Hepatocyte (in vitro differentiated cells): ENCODE measurements around the gene JOSD2. TPM values are rescaled to one million over a fixed set of nuclear protein-coding genes. Genes with fewer than 3 reads are reported as not detected.
A peak's percentile ranks its signal among the peaks of the same experiment; 100 is the strongest.

Experiments
- DNase-seq: peaks from one replicate; pipeline ENCODE4 v3.0.0-alpha.2; 2016; ENCODE audit warnings: low spot score
- H2AFZ ChIP-seq: fragments of 200-600 bp; sonication (generic); 2 replicates; pipeline ENCODE4 v1.6.0; 2016; ENCODE audit warnings: antibody characterized with exemption, mild to moderate bottlenecking
- H3K27ac ChIP-seq: fragments of 200-600 bp; sonication (generic); 2 replicates; pipeline ENCODE4 v1.5.1; 2016; ENCODE audit warnings: mild to moderate bottlenecking
- H3K27me3 ChIP-seq: fragments of 200-600 bp; sonication (generic); 2 replicates; pipeline ENCODE4 v1.6.1; 2016
- H3K36me3 ChIP-seq: fragments of 200-600 bp; sonication (generic); replicated peaks from 2 replicates; pipeline ENCODE4 v1.5.1; 2016; ENCODE audit warnings: low read depth; ENCODE audit not compliant: insufficient read depth
- H3K4me1 ChIP-seq: fragments of 200-600 bp; sonication (generic); 2 replicates; pipeline ENCODE4 v1.5.1; 2016; ENCODE audit warnings: mild to moderate bottlenecking, moderate library complexity; ENCODE audit not compliant: insufficient read depth
- H3K4me2 ChIP-seq: fragments of 200-600 bp; sonication (generic); 2 replicates; pipeline ENCODE4 v1.6.0; 2016
- H3K4me3 ChIP-seq: fragments of 200-600 bp; sonication (generic); 2 replicates; pipeline ENCODE4 v1.5.1; 2016; ENCODE audit warnings: mild to moderate bottlenecking
- H3K79me2 ChIP-seq: fragments of 200-600 bp; sonication (generic); 2 replicates; pipeline ENCODE4 v1.6.0; 2017; ENCODE audit warnings: mild to moderate bottlenecking
- H3K9me2 ChIP-seq: fragments of 200-600 bp; sonication (generic); replicated peaks from 2 replicates; pipeline ENCODE4 v1.6.0; 2017; ENCODE audit warnings: mild to moderate bottlenecking; ENCODE audit not compliant: insufficient read depth
- H3K9me3 ChIP-seq: fragments of 200-600 bp; sonication (generic); 2 replicates; pipeline ENCODE4 v1.5.1; 2016; ENCODE audit warnings: low read depth, mild to moderate bottlenecking
- H4K20me1 ChIP-seq: fragments of 200-600 bp; sonication (generic); 2 replicates; pipeline ENCODE4 v1.6.0; 2016; ENCODE audit warnings: mild to moderate bottlenecking; ENCODE audit not compliant: insufficient read depth, poor library complexity, severe bottlenecking
- CTCF ChIP-seq: fragments of 200-600 bp; sonication (generic); IDR thresholded peaks from 2 replicates; pipeline ENCODE4 v1.5.1; 2016; ENCODE audit warnings: antibody characterized with exemption, mild to moderate bottlenecking; ENCODE audit not compliant: poor library complexity
- EZH2 ChIP-seq: fragments of 200-600 bp; sonication (generic); IDR thresholded peaks from 2 replicates; pipeline ENCODE4 v1.6.1; 2016; ENCODE audit warnings: antibody characterized with exemption, mild to moderate bottlenecking, borderline replicate concordance
- EZH2phosphoT487 ChIP-seq: fragments of 200-600 bp; sonication (generic); IDR thresholded peaks from one replicate; pipeline ENCODE4 v1.6.1; 2018; ENCODE audit warnings: antibody characterized with exemption, mild to moderate bottlenecking, low read depth, moderate library complexity; ENCODE audit not compliant: unreplicated experiment, severe bottlenecking
- WGBS: methylation state at CpG from one replicate; pipeline ENCODE4 v1.1.6; 2016; ENCODE audit warnings: low lambda C conversion rate; ENCODE audit errors: missing lambda C conversion rate; 5-methylcytosine and 5-hydroxymethylcytosine counted together
- polyA plus RNA-seq: library from polyadenylated mRNA; unstranded; fragments of >200 nt; fragmentation: Nextera tagmentation; extraction: Ambion mirVana; gene quantifications from 2 replicates; pipeline ENCODE4 v1.2.1, GENCODE V29; 2016
- total RNA-seq: library from RNA; depleted of rRNA; stranded (reverse); fragments of >200 nt; gene quantifications from 2 replicates; pipeline ENCODE4 v1.2.3, GENCODE V29; 2014

JOSD2 gene
- total and polyA plus RNA-seq, 2 experiments from 2014 or later, result 19.0 to 82.9 TPM

GRCh38 chr19:50477751-50478515 is 33.1 kb downstream of the JOSD2 start:
- H3K4me3 ChIP-seq, result no peak overlapping the region
- peaks cover 36% of the 10 kb centered on the region for H4K20me1 ChIP-seq
- no peak overlapping the region for H2AFZ ChIP-seq
- H3K79me2 ChIP-seq, result peaks cover 22% of the 10 kb centered on the region
- H3K4me2 ChIP-seq, result peak overlapping the region; percentile 74
- TF ChIP-seq EZH2, result no peak
- no peak for TF ChIP-seq CTCF
- no peak for TF ChIP-seq EZH2phosphoT487
- 95% methylated on average over 17 of the region's 17 CpGs for WGBS
- H3K27me3 ChIP-seq, result no peaks in the 10 kb centered on the region
- H3K9me2 ChIP-seq, result no peaks in the 10 kb centered on the region
- H3K27ac ChIP-seq, result no peak overlapping the region
- DNase-seq, result no peak
- H3K36me3 ChIP-seq, result no peaks in the 10 kb centered on the region
- no peaks in the 10 kb centered on the region for H3K9me3 ChIP-seq
- H3K4me1 ChIP-seq, result peaks cover 6% of the 10 kb centered on the region

GRCh38 chr19:50476907-50477238 is 34.1 kb downstream of the JOSD2 start:
- TF ChIP-seq EZH2 (no peak), EZH2phosphoT487 (no peak), CTCF (no peak)
- peak overlapping the region; percentile 87 for H2AFZ ChIP-seq
- peak overlapping the region; percentile 74 for H3K4me2 ChIP-seq
- no peaks in the 10 kb centered on the region for H3K27me3 ChIP-seq
- no peaks in the 10 kb centered on the region for H3K36me3 ChIP-seq
- no peaks in the 10 kb centered on the region for H3K9me3 ChIP-seq
- H3K27ac ChIP-seq, result peak overlapping the region; percentile 94
- H3K9me2 ChIP-seq, result no peaks in the 10 kb centered on the region
- peak overlapping the region; percentile 79 for H3K4me3 ChIP-seq
- WGBS, result 23% methylated on average over 20 of the region's 20 CpGs
- no peak for DNase-seq
- H4K20me1 ChIP-seq, result peaks cover 36% of the 10 kb centered on the region
- H3K79me2 ChIP-seq, result peaks cover 22% of the 10 kb centered on the region
- peaks cover 6% of the 10 kb centered on the region for H3K4me1 ChIP-seq

- peak; percentile 97 for DNase-seq
- H3K27me3 ChIP-seq, result no peaks in the 10 kb centered on the region
- peak within 1 kb of the TSS; percentile 87 for H2AFZ ChIP-seq
- TF ChIP-seq EZH2phosphoT487 (no peak), EZH2 (no peak), CTCF (no peak)
- H3K36me3 ChIP-seq, result no peaks in the 10 kb centered on the region
- peaks cover 6% of the 10 kb centered on the region for H3K4me1 ChIP-seq
- peak within 1 kb of the TSS; percentile 74 for H3K4me2 ChIP-seq
- WGBS, result 4% methylated on average over 55 of the region's 58 CpGs
- H3K9me3 ChIP-seq, result no peaks in the 10 kb centered on the region
- H3K27ac ChIP-seq, result peak within 1 kb of the TSS; percentile 94
- no peaks in the 10 kb centered on the region for H3K9me2 ChIP-seq
- peak within 1 kb of the TSS; percentile 79 for H3K4me3 ChIP-seq
- H4K20me1 ChIP-seq, result peaks cover 34% of the 10 kb centered on the region
- peaks cover 22% of the 10 kb centered on the region for H3K79me2 ChIP-seq
Measured at GRCh38 chr19:50476224-50476906, 34.6 kb downstream of the JOSD2 start, which contains the start of the genes EMC10 and GARIN5A. TSS of gene EMC10 (plus strand) at chr19:50476507. CDS start at chr19:50476545, 38 bp downstream. TSS of gene GARIN5A (minus strand) at chr19:50476848. CDS start at chr19:50476388, 460 bp downstream.
